Activated CD8-positive, alpha-beta memory T cell treated with anti-CD3 and anti-CD28 coated beads, Interleukin-2, amount 50 U/mL, for 24 hours (primary cell): ENCODE measurements around the gene ERCC2.
"Not testable (repeated sequence)": the region's sequence is repeated elsewhere in the genome, so short reads cannot be mapped to it uniquely, and the experiment has no call there.

ENCODE experiments used
- DNase-seq: peaks from one replicate; pipeline ENCODE4 v3.0.0-alpha.2; 2020; ENCODE audit errors: extremely low read depth

ERCC2 gene

GRCh38 chr19:45333609-45334303 lies 36.6 kb downstream of the ERCC2 start:
- no peak for DNase-seq

- no peak for DNase-seq
Observed at GRCh38 chr19:45331411-45331810, 39.0 kb downstream of the ERCC2 start.

- no peak for DNase-seq
Observed at GRCh38 chr19:45327404-45328143, 42.8 kb downstream of the ERCC2 start.

- DNase-seq = no peak
Observed at GRCh38 chr19:45324349-45324907, 45.9 kb downstream of the ERCC2 start.

- DNase-seq = no peak
Observed at GRCh38 chr19:45323671-45324081, 46.7 kb downstream of the ERCC2 start.

- no peak for DNase-seq
Observed at GRCh38 chr19:45322744-45323281, 47.6 kb downstream of the ERCC2 start, which contains the start of gene CKM. Gene CKM (minus strand): TSS chr19:45322875. CDS start chr19:45319713, 3,162 bp downstream.

GRCh38 chr19:45322311-45322710 lies 48.1 kb downstream of the ERCC2 start:
- no peak for DNase-seq

- no peak for DNase-seq
Observed at GRCh38 chr19:45321848-45322247, 48.5 kb downstream of the ERCC2 start.

GRCh38 chr19:45320997-45321775 lies 49.2 kb downstream of the ERCC2 start:
- no peak for DNase-seq

- no peak for DNase-seq
Observed at GRCh38 chr19:45315304-45315703, 55.1 kb downstream of the ERCC2 start.

GRCh38 chr19:45314708-45315245 lies 55.6 kb downstream of the ERCC2 start:
- no peak for DNase-seq

GRCh38 chr19:45312285-45312684 lies 58.1 kb downstream of the ERCC2 start:
- not testable (repeated sequence) for DNase-seq

- DNase-seq = no peak
Observed at GRCh38 chr19:45311621-45312020, 58.8 kb downstream of the ERCC2 start.

GRCh38 chr19:45309322-45309721 lies 61.1 kb downstream of the ERCC2 start:
- DNase-seq = not testable (repeated sequence)

GRCh38 chr19:45307361-45307760 lies 63.0 kb downstream of the ERCC2 start:
- DNase-seq = no peak

GRCh38 chr19:45306518-45307027 lies 63.8 kb downstream of the ERCC2 start:
- no peak for DNase-seq

GRCh38 chr19:45306040-45306439 lies 64.3 kb downstream of the ERCC2 start:
- DNase-seq = no peak

GRCh38 chr19:45305421-45305820 lies 65.0 kb downstream of the ERCC2 start:
- no peak for DNase-seq

GRCh38 chr19:45305007-45305406 lies 65.4 kb downstream of the ERCC2 start:
- DNase-seq = no peak

GRCh38 chr19:45304141-45304926 lies 66.0 kb downstream of the ERCC2 start:
- no peak for DNase-seq
